ENCODE results near the gene SPAM1.

DNA sequence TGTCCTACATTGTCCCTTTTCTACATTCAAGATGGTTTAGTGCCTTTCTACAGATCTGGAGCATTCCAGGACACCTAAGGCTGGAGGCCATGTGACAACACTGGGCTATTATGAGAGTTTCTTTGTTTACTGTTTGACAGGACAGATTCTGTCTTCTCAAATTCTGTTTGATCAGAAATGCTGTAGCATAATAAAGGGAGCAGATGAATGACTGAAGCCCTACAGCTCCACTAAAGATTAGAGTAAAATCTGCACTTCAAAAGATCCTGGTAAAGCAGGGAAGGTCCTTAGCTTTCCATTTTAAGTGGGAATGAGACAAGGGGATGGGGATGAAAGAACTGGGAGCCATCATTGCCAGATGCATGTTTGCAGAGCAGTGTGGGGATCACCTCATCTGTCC, 69.4 kb downstream of the SPAM1 start:
- TF ChIP-seq, protein P1, sequence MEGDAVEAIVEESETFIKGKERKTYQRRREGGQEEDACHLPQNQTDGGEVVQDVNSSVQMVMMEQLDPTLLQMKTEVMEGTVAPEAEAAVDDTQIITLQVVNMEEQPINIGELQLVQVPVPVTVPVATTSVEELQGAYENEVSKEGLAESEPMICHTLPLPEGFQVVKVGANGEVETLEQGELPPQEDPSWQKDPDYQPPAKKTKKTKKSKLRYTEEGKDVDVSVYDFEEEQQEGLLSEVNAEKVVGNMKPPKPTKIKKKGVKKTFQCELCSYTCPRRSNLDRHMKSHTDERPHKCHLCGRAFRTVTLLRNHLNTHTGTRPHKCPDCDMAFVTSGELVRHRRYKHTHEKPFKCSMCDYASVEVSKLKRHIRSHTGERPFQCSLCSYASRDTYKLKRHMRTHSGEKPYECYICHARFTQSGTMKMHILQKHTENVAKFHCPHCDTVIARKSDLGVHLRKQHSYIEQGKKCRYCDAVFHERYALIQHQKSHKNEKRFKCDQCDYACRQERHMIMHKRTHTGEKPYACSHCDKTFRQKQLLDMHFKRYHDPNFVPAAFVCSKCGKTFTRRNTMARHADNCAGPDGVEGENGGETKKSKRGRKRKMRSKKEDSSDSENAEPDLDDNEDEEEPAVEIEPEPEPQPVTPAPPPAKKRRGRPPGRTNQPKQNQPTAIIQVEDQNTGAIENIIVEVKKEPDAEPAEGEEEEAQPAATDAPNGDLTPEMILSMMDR (conservative IDR thresholded peaks at IDR 0.05 in 1 of 2, IDR thresholded peaks at IDR 0.05 in 1 of 2; ENCODE audit: low read depth in 1 of 2, low read length in 2 of 2): no peak
- no peak for TF ChIP-seq EZH2 (IDR thresholded peaks at IDR 0.05; ENCODE audit: low read length, missing control alignments)

All from fibroblast of lung (primary cell).